Fibroblast of the aortic adventitia (primary cell): ENCODE results near the gene LCORL. TPM values are rescaled to one million over a fixed set of nuclear protein-coding genes. Genes with fewer than 3 reads are reported as not detected.
"Not testable (repeated sequence)": the region's sequence is repeated elsewhere in the genome, so short reads cannot be mapped to it uniquely, and the experiment has no call there.

Source experiments
- DNase-seq: peaks from one replicate; pipeline ENCODE4 v3.0.0-alpha.2; 2010; ENCODE audit warnings: low read depth
- H3K4me3 ChIP-seq: 2 replicates; pipeline ENCODE4 v1.5.1; 2011; ENCODE audit warnings: low read depth, mild to moderate bottlenecking, control low read depth, low read length, moderate library complexity
- total RNA-seq: library from RNA; depleted of rRNA; stranded (reverse); fragments of >200 nt; gene quantifications from 2 replicates; pipeline ENCODE4 v1.2.3, GENCODE V29; 2012; ENCODE audit warnings: low replicate concordance
- TF ChIP-seq, protein P1 (sequence below): IDR thresholded peaks from 2 replicates; pipeline ENCODE4 v1.5.1; 2011; ENCODE audit warnings: mild to moderate bottlenecking, low read length, control low read depth, inconsistent platforms; ENCODE audit not compliant: insufficient read depth

The LCORL gene
- total RNA-seq, 1 donor, result 11.0 TPM

- TF ChIP-seq, protein P1, sequence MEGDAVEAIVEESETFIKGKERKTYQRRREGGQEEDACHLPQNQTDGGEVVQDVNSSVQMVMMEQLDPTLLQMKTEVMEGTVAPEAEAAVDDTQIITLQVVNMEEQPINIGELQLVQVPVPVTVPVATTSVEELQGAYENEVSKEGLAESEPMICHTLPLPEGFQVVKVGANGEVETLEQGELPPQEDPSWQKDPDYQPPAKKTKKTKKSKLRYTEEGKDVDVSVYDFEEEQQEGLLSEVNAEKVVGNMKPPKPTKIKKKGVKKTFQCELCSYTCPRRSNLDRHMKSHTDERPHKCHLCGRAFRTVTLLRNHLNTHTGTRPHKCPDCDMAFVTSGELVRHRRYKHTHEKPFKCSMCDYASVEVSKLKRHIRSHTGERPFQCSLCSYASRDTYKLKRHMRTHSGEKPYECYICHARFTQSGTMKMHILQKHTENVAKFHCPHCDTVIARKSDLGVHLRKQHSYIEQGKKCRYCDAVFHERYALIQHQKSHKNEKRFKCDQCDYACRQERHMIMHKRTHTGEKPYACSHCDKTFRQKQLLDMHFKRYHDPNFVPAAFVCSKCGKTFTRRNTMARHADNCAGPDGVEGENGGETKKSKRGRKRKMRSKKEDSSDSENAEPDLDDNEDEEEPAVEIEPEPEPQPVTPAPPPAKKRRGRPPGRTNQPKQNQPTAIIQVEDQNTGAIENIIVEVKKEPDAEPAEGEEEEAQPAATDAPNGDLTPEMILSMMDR, result no peak
- H3K4me3 ChIP-seq, result no peak overlapping the region
- DNase-seq, result no peak
These were observed 152.2 kb downstream of the LCORL start for GRCh38 chr4:17869327-17869726.

DNA sequence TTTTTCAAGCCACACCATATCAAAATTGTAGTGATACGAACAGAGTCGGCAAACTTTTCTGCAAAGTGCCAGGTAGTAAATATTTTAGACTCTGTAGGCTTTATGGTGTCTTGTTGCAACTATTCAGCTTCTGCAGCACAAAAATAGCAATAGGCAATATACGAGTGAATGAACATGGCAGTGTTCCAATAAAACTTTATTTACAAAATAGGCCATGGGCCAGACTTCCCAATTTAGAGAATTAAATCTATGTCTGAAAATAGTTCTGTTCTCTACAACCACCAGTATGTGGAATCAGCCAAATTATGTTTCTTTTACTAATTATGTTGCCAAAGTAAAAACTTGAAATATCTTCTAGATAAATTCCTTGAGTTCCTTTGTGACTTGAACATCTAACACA lies 154.3 kb downstream of the LCORL start:
- DNase-seq, result no peak
- H3K4me3 ChIP-seq, result no peak overlapping the region
- TF ChIP-seq, protein P1, result no peak

- H3K4me3 ChIP-seq, result no peak overlapping the region
- TF ChIP-seq, protein P1, result no peak
- DNase-seq, result no peak
These were observed 154.7 kb downstream of the LCORL start for GRCh38 chr4:17866810-17867209.

GRCh38 chr4:17865866-17866363 lies 155.6 kb downstream of the LCORL start:
- TF ChIP-seq, protein P1, result no peak
- H3K4me3 ChIP-seq, result no peak overlapping the region
- no peak for DNase-seq

DNA sequence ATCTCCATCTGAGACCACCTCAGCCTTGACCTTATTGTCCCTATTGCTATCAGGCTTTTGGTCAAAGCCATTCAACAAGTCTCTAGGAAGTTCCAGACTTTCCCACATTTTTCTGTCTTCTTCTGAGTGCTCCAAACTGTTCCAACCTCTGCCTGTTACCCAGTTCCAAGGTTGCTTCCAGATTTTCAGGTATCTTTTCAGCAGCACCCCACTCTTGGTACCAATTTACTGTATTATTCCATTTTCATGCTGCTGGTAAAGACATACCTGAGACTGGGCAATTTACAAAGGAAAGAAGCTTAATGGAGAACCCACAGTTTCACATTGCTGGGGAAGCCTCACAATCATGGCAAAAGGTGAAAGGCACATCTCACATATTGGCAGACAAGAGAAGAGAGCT lies 159.6 kb downstream of the LCORL start:
- DNase-seq, H3K4me3 ChIP-seq: not testable (repeated sequence)

- TF ChIP-seq, protein P1, result no peak
- no peak overlapping the region for H3K4me3 ChIP-seq
- no peak for DNase-seq
These were observed 161.7 kb downstream of the LCORL start for GRCh38 chr4:17859793-17860406.

DNA sequence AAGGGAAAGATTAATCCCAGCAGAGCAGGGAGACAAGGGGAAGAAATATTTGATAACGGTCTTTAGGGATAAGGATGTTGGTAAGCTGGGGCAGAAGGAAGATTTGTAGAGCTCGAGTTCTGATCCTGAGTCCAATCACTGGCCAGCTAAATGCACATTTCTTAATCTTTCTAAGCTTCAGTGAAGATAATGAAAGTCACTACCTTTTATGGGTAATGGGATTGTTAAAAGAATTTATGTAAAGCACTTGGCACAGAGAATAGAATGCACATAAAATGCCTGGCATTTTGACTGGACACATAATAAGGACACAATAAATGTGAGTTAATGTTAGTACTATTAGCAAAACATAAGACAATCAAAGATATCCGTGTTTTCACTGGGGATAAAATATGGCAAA lies 167.5 kb downstream of the LCORL start:
- no peak overlapping the region for H3K4me3 ChIP-seq
- no peak for DNase-seq

More for the DNA sequence above, 167.5 kb downstream of the LCORL start:
- TF ChIP-seq, protein P1, result no peak
